Activated T-cell treated with anti-CD3 and anti-CD28 coated beads, Interleukin-2, amount 50 U/mL, for 48 hours (primary cell): Measurements from ENCODE around the gene TPST2.
A peak's percentile ranks its signal among the peaks of the same experiment; 100 is the strongest.
"Not testable (repeated sequence)": the region's sequence is repeated elsewhere in the genome, so short reads cannot be mapped to it uniquely, and the experiment has no call there.

Source experiments
- DNase-seq, 2 experiments: peaks; one replicate each; pipeline ENCODE4 v3.0.0-alpha.2; 2020

Gene TPST2

DNA sequence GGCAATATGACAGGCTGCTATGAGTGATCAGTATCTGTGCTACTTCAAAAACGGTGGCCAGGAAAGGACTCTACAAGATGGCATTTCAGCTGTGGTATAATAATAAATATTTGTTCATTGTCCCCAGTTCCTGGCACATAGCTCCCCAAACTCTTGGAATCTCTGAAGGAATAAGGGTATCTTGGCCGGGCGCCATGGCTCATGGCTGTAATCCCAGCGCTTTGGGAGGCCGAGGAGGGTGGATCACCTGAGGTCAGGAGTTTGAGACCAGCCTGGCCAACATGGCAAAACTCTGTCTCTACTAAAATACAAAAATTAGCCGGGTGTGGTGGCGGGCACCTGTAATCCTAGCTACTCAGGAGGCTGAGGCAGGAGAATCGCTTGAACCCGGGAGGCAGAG, 61.4 kb downstream of the TPST2 start:
- DNase-seq = not testable (repeated sequence)

GRCh38 chr22:26527574-26528465, 62.1 kb downstream of the TPST2 start:
- DNase-seq = no peak

- DNase-seq = no peak
These were observed 62.8 kb downstream of the TPST2 start for GRCh38 chr22:26527167-26527566.

DNA sequence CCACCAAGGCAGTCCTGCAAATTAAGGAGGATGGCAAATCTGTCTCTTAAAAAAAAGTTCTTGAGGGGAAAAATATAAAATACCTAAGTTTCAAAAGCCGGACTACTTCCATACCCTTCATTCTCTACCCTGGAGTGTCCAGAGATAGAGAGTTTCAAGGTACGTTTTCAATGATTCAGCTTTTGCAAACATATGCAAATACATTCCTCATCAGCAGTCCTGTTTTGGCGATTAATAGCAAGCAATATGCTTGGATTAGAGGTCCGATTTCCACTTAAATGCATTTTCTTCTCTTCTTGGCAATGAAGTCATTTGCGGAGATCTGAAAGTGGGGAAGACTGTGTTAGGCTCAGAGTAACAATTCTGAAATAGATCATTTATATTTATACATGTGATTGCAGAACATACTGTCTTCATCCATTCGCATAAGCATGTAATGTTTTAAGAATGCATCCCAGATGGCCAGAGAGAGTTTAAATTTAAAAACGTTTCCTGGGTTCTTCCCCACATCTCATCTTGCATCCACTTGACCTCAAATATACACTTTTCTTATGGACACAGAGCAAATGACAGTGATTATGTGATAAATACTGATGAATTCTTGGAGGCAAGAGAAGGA, 63.9 kb downstream of the TPST2 start:
- DNase-seq = no peak

- DNase-seq = no peak
These were observed 65.1 kb downstream of the TPST2 start for GRCh38 chr22:26524870-26525269.

- no peak for DNase-seq
These were observed 67.3 kb downstream of the TPST2 start for GRCh38 chr22:26522592-26522991.

GRCh38 chr22:26522012-26522411, 67.9 kb downstream of the TPST2 start:
- DNase-seq = no peak

DNA sequence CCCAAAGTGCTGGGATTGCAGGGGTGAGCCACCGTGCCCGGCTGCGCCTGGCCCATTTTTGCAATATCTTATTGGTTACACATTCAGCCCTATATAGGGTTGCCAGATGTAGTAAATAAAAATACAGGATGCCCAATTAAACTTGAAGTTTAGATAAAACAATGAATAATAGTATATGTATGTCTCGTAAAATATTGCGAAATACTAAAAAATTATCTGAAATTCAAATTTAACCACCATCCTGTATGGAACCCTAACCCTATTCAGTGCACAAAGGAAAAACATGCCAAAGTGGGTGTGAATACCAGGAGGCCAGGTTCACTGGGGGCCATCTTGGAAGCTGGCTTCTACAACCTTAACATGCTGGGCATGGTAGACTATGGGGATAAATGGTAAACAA, 72.5 kb downstream of the TPST2 start:
- no peak for DNase-seq

GRCh38 chr22:26516503-26516902, 73.4 kb downstream of the TPST2 start:
- no peak for DNase-seq

GRCh38 chr22:26515931-26516330, 74.0 kb downstream of the TPST2 start:
- no peak for DNase-seq

DNA sequence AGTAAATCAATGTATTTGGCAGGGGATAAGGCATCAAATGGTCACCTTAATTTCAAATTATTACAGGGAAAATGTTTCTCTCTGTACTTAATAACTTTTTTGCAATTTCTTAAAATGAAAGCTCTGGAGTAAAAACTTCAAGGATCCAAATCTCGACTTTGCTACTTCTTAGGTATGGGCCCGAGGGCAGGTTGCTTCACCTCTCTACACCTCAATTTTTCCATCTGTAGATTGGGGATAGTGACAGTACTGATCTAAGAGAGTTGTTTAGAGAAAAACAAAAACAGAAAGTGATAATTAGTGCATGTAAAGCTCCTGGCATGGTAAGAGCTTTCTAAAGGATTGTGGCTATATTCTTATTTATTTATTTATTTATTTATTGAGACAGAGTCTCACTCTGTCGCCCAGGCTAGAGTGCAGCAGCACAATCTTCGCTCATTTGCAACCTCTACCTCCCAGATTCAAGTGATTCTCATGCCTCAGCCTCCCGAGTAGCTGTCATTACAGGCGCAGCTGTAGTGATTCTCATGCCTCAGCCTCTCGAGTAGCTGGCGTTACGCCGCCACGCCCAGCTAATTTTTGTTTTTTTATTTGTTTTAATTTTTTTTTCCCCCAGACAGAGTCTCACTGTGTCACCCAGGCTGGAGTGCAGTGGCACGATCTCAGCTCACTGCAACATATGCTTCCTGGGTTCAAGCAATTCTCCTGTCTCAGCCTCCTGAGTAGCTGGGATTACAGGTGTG, 75.3 kb downstream of the TPST2 start:
- no peak for DNase-seq

DNA sequence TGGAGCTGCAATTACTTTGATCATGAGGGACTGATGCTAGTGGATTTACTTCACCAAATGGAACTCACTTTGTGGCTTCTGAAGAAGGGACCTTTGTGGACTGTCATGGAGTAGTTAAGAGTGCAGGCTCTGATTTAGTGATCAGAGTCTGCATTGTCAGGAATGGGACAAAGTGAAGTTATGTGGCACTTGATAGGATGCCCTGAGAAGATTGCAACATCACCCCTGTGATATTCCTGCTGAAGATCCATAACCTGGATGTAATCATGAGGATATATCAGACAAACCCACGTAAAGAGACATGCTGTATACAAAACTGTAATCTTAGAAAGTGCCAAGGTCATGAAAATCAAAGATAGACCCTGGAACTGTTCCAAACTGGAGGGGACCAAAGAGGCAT, 76.1 kb downstream of the TPST2 start:
- DNase-seq = no peak

DNA sequence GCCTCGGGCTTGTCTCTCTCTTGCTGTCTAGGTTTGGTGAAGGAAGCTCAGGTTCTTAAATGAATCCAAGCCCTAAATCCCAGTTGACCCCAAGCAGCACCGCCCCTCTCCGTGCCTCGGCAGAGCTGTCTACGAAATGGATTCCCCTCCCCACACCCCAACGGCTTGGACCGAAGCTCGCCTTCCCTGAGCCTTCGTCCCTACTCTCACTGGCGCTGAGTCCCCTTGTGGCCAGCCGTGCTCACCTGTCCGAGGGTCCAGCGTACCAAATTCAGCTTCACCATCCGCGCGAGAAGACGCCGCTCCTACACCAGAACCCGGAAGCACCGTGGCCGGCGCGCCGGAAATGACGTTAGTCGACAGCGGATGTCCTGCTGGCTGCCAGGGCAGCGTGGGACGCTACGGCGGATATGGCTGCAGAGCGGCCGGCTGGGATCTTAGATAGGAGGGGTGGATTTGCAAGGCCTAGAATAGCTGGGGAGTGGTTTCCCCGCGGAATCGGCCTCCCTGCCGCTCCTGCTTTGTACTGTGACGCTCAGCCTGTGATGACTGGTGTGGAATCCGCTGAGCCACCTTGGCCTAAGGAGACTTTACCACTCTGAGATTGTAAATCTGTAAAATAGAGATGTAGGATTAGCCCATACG, 77.7 kb downstream of the TPST2 start, which contains the start of gene TFIP11:
Gene TFIP11, minus strand, starts transcription at position 325 of the 645 bp plus-strand sequence. CDS start 2,201 bp downstream, outside the sequence.
- peak; percentile 95 to 96 for DNase-seq

GRCh38 chr22:26508148-26508547, 81.8 kb downstream of the TPST2 start:
- DNase-seq = no peak

- DNase-seq = no peak
These were observed 86.2 kb downstream of the TPST2 start for GRCh38 chr22:26503758-26504157.

GRCh38 chr22:26502688-26503561, 87.0 kb downstream of the TPST2 start:
- DNase-seq = peak; percentile 57 to 64

DNA sequence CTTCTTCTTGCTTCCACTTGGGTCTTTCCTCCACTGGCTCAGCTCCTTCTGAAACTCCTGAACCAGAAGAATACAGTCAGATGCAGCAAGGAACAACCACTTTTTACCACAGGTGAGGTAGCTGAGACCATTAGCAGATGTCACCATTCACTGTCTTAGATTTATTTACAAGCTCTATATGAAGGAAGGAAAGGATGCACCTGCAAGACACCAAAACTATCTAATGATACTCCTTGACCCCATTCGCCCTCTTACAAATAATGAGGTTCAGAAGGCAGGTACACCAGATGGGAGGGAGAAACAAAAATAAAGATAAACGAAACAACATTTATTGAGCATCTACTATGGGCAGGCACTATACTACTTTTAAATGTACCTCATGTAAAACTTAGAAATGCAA, 87.9 kb downstream of the TPST2 start:
- no peak for DNase-seq

- no peak for DNase-seq
These were observed 90.7 kb downstream of the TPST2 start for GRCh38 chr22:26499188-26499703.

DNA sequence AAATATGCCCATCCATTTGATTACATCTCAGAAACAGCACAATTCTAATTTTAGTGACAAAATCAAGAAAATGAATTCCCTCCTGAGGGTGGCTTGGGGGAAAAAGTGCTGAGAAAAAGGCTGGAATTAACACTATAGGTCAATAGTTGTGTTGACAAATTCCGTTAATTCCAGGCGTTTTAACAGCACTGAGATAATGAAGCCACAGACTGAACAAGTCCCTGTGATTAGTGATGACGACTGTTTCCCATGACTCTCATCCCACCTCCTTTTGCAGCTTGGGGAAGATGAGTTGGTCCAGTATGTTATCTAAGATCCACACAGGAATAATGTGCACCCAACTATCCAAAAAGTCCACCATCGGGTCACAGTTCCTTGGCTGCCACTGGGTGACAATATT, 93.5 kb downstream of the TPST2 start:
- DNase-seq = no peak

GRCh38 chr22:26494506-26494905, 95.4 kb downstream of the TPST2 start:
- DNase-seq = no peak

DNA sequence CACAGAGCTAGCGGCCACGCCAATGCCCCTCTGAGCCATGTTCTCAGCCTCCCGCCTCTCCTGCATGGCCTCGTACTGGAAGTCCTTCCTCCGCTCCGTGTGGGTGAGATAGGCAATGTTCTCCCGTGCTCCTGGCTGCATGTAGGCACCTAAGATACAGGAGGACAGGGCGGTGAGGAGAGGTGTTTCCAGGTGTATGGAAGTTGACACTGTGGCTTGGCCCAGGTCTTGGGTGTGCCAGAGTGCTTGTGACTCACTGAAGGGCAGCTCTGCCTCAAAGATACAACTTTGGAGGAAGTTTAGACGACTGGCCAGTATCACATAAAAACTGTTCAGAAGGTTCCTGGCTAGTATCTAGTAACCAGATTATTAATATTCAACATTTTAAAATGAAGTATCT, 97.7 kb downstream of the TPST2 start:
- no peak for DNase-seq
